Heart left ventricle (tissue), 16 donors: ENCODE data around the gene PTPRD. TPM values are rescaled to one million over a fixed set of nuclear protein-coding genes. Genes with fewer than 3 reads are reported as not detected.

Experiments
- ATAC-seq, 4 donors: fragments of 200-7000 bp; cut with Tn5 transposase; one replicate each; pipeline ENCODE4 v1.9.1; 2020 to 2022; ENCODE audit warnings: moderate library complexity in 4 of 4, mild to moderate bottlenecking in 3 of 4, moderate number of reproducible peaks in 1 of 4
- DNase-seq, 5 donors: peaks; one replicate each; pipeline ENCODE4 v3.0.0-alpha.2; 2020
- H3K27ac ChIP-seq, 12 donors: fragments of 200-600 bp; sonication (generic) in 4 of 12; one replicate each; pipeline versions ENCODE4 v1.5.0 to v1.8.0; 2016 to 2022; ENCODE audit warnings: mild to moderate bottlenecking in 2 of 12
- H3K27me3 ChIP-seq, 9 donors: fragments of 200-600 bp; sonication (generic) in 2 of 9; one replicate each; pipeline versions ENCODE4 v1.5.1 to v1.8.0; 2016 to 2022; ENCODE audit warnings: mild to moderate bottlenecking in 3 of 9
- H3K36me3 ChIP-seq, 9 donors: fragments of 200-600 bp; sonication (generic) in 2 of 9; one replicate each; pipeline versions ENCODE4 v1.5.0 to v1.8.0; 2018 to 2022; ENCODE audit warnings: mild to moderate bottlenecking in 2 of 9
- H3K4me1 ChIP-seq, 12 donors: fragments of 200-600 bp; sonication (generic) in 4 of 12; one replicate each; pipeline versions ENCODE4 v1.5.0 to v1.8.0; 2016 to 2022; ENCODE audit warnings: mild to moderate bottlenecking in 3 of 12
- H3K4me3 ChIP-seq, 12 donors: fragments of 200-600 bp; sonication (generic) in 4 of 12; one replicate each; pipeline versions ENCODE4 v1.5.0 to v1.8.0; 2017 to 2022; ENCODE audit warnings: mild to moderate bottlenecking in 9 of 12, moderate library complexity in 4 of 12
- H3K9me3 ChIP-seq, 12 donors: fragments of 200-600 bp; sonication (generic) in 4 of 12; one replicate each; pipeline versions ENCODE4 v1.5.0 to v1.8.0; 2016 to 2022; ENCODE audit warnings: mild to moderate bottlenecking in 1 of 12
- CTCF ChIP-seq, 12 donors: fragments of 200-600 bp; sonication (generic) in 4 of 12; IDR thresholded peaks; one replicate each; pipeline versions ENCODE4 v1.5.0 to v1.8.0; 2018 to 2022; ENCODE audit warnings: antibody characterized with exemption in 12 of 12, mild to moderate bottlenecking in 5 of 12
- POLR2A ChIP-seq, 2 donors: fragments of 450-650 bp; IDR thresholded peaks; one replicate each; pipeline ENCODE4 v1.6.1; 2017; ENCODE audit warnings: antibody characterized with exemption in 2 of 2, mild to moderate bottlenecking in 2 of 2, moderate library complexity in 2 of 2
- WGBS, 4 donors: extraction: QIAGEN DNeasy Blood & Tissue Kit in 2 of 4; methylation state at CpG; one replicate each; pipeline versions ENCODE4 v1.1.5 to v1.1.7; 2013 to 2018; 5-methylcytosine and 5-hydroxymethylcytosine counted together
- intact Hi-C, 10 donors: fragments of 100-400 bp; cut with DNase I; formaldehyde crosslinking; loops; one replicate each; pipeline versions ENCODE4 v1.11.1 to v1.14.2; 2022
- polyA plus RNA-seq, 2 donors: library from polyadenylated mRNA; stranded (reverse); fragments of 200-250 nt; gene quantifications; one replicate each; pipeline ENCODE4 v1.2.3, GENCODE V29; 2013
- total RNA-seq, 9 donors: library from RNA; depleted of rRNA in 2 of 9; stranded (reverse); fragments of >200 nt in 2 of 9; fragmentation: NEBNext Ultra II Directional in 3 of 9; extraction: Animal tissue kit (Norgen Biotek cat#: 25700) in 3 of 9; gene quantifications; one replicate each; pipeline versions ENCODE4 v1.1.0 to v1.2.4, GENCODE V29; 2016 to 2023
- donor health status: ischemic (EF 13 %, LVEDD 7.1; RV severe dilation, severe dysfunction).
- donor health status: healthy with polysubstance abuse.
- donor health status: DM: no; HTN: yes; CAD: no.
- donor health status: DM: no; HTN: no; CAD: no.
- donor health status: ischemic (EF 25% LVEDD 6.9; RV normal size, moderate dysfunction).
- donor health status: ischemic (EF 25% LVEDD 5.7; RV mildly dilated, moderate dysfunction).
- donor health status: healthy.
- donor health status: DM: yes; HTN: yes; CAD: no.
- donor health status: ischemic (EF 35%, LVEDD 5.7; RV mildly dilated, moderate dysfunction).
- donor health status: nonischemic (EF 11% LVEDD 7.7; RV severe dilation, severe dysfunction).
- donor health status: DM: yes; HTN: yes; CAD: no.
- donor health status: PGD.
- donor health status: ischemic (EF 29% LVEDD 5.4; RV normal size, mild dysfunction).
- donor health status: nonischemic (EF 23%, LVEDD 6.1; RV moderate dilation, normal function).

The PTPRD gene
- total and polyA plus RNA-seq, 11 donors, result 1.4 to 25.3 (median 15.1) TPM

GRCh38 chr9:8825585-8826147, 1787.1 kb downstream of the PTPRD start:
- ATAC-seq (no peak), DNase-seq (no peak)
- Histone ChIP-seq H3K36me3 (no peaks in the 10 kb centered on the region), H3K9me3 (peaks cover 0 to 3% (median 0%) of the 10 kb centered on the region in 12 donors), H3K4me3 (peak overlapping the region in 2 of 12 donors; percentile 24 to 25), H3K27me3 (no peaks in the 10 kb centered on the region), H3K4me1 (peaks cover 0 to 13% (median 0%) of the 10 kb centered on the region in 12 donors), H3K27ac (no peak overlapping the region)
- no peak for TF ChIP-seq POLR2A (IDR thresholded peaks at IDR 0.05)
- no peak for TF ChIP-seq CTCF (IDR thresholded peaks at IDR 0.05)
- 52 to 86% (median 78%) methylated on average over 3 of the region's 3 CpGs for WGBS, 4 donors
- intact Hi-C loops, result no loop called here

GRCh38 chr9:8823131-8823895, 1789.5 kb downstream of the PTPRD start:
- TF ChIP-seq CTCF (IDR thresholded peaks at IDR 0.05) (no peak), POLR2A (IDR thresholded peaks at IDR 0.05) (no peak)
- no peaks in the 10 kb centered on the region for H3K27me3 ChIP-seq
- no peaks in the 10 kb centered on the region for H3K36me3 ChIP-seq
- H3K4me3 ChIP-seq, result no peak overlapping the region
- no peak overlapping the region for H3K27ac ChIP-seq
- intact Hi-C loops, result no loop called here
- DNase-seq (no peak), ATAC-seq (no peak)
- peaks cover 0 to 3% (median 0%) of the 10 kb centered on the region in 12 donors for H3K9me3 ChIP-seq
- H3K4me1 ChIP-seq, result peaks cover 0 to 13% (median 0%) of the 10 kb centered on the region in 12 donors
- 94 to 97% (median 96%) methylated on average over 10 of the region's 10 CpGs for WGBS, 4 donors

- ATAC-seq (no peak), DNase-seq (no peak)
- no peak for TF ChIP-seq POLR2A (IDR thresholded peaks at IDR 0.05)
- TF ChIP-seq CTCF (IDR thresholded peaks at IDR 0.05), result no peak
- H3K27ac ChIP-seq, result no peak overlapping the region
- no peak overlapping the region for H3K4me3 ChIP-seq
- H3K27me3 ChIP-seq, result no peaks in the 10 kb centered on the region
- intact Hi-C loops, result no loop called here
- peaks cover 0 to 3% (median 0%) of the 10 kb centered on the region in 12 donors for H3K9me3 ChIP-seq
- H3K4me1 ChIP-seq, result peaks cover 0 to 13% (median 0%) of the 10 kb centered on the region in 12 donors
- WGBS, 4 donors, result 88 to 96% (median 92%) methylated on average over 5 of the region's 5 CpGs
- H3K36me3 ChIP-seq, result no peaks in the 10 kb centered on the region
These were observed 1790.2 kb downstream of the PTPRD start for GRCh38 chr9:8822667-8823025.

- peaks cover 0 to 3% (median 0%) of the 10 kb centered on the region in 12 donors for H3K9me3 ChIP-seq
- no peak for DNase-seq
- intact Hi-C loops, result no loop called here
- no peaks in the 10 kb centered on the region for H3K36me3 ChIP-seq
- 87 to 92% (median 89%) methylated on average over 4 of the region's 4 CpGs for WGBS, 4 donors
- H3K4me1 ChIP-seq, result peaks cover 0 to 13% (median 0%) of the 10 kb centered on the region in 12 donors
- TF ChIP-seq CTCF (IDR thresholded peaks at IDR 0.05) (no peak), POLR2A (IDR thresholded peaks at IDR 0.05) (no peak)
- no peaks in the 10 kb centered on the region for H3K27me3 ChIP-seq
- H3K27ac ChIP-seq, result no peak overlapping the region
- no peak overlapping the region for H3K4me3 ChIP-seq
- no peak for ATAC-seq
These were observed 1790.7 kb downstream of the PTPRD start for GRCh38 chr9:8821910-8822666.
